Adrenal gland (tissue), 12 donors: ENCODE measurements around the gene HSPA1B. TPM values are rescaled to one million over a fixed set of nuclear protein-coding genes. Genes with fewer than 3 reads are reported as not detected.
"Not testable (repeated sequence)": the region's sequence is repeated elsewhere in the genome, so short reads cannot be mapped to it uniquely, and the experiment has no call there.

Experiments
- DNase-seq, 7 donors: peaks; one replicate each; pipeline ENCODE4 v3.0.0-alpha.2; 2019 to 2020
- H3K27ac ChIP-seq, 5 donors: fragments of 200-600 bp; sonication (generic) in 4 of 5; 1 replicate in 3 of 5; 2 replicates in 2 of 5; pipeline versions ENCODE4 v1.5.1 to v1.8.0; 2016 to 2020; ENCODE audit warnings: mild to moderate bottlenecking in 1 of 5
- H3K27me3 ChIP-seq: fragments of 200-600 bp; 2 replicates; pipeline ENCODE4 v1.8.0; 2021
- H3K36me3 ChIP-seq, 2 donors: fragments of 200-600 bp; replicated peaks in 1 of 2; 1 replicate in 1 of 2; 2 replicates in 1 of 2; pipeline versions ENCODE4 v1.5.1 to v1.8.0; 2018 to 2022
- H3K4me1 ChIP-seq, 2 donors: fragments of 200-600 bp; replicated peaks in 1 of 2; 1 replicate in 1 of 2; 2 replicates in 1 of 2; pipeline versions ENCODE4 v1.5.1 to v1.8.0; 2018 to 2021
- H3K4me3 ChIP-seq, 4 donors: fragments of 200-600 bp; sonication (generic) in 3 of 4; one replicate each; pipeline ENCODE4 v1.5.1; 2016 to 2018
- H3K9me3 ChIP-seq, 3 donors: fragments of 200-600 bp; sonication (generic) in 1 of 3; replicated peaks in 1 of 3; 1 replicate in 2 of 3; 2 replicates in 1 of 3; pipeline versions ENCODE4 v1.5.1 to v1.8.0; 2016 to 2021
- POLR2A ChIP-seq, 2 donors: fragments of 450-650 bp; IDR thresholded peaks; one replicate each; pipeline ENCODE4 v1.6.1; 2017; ENCODE audit warnings: antibody characterized with exemption in 2 of 2, mild to moderate bottlenecking in 2 of 2, moderate library complexity in 1 of 2
- WGBS, 4 donors: extraction: QIAGEN DNeasy Blood & Tissue Kit in 2 of 4; methylation state at CpG; one replicate each; pipeline versions ENCODE4 v1.1.5 to v1.1.7; 2013 to 2017; 5-methylcytosine and 5-hydroxymethylcytosine counted together
- intact Hi-C, 2 donors: fragments of 100-400 bp; cut with DNase I; formaldehyde crosslinking; loops; one replicate each; pipeline versions ENCODE4 v1.14.1 to v1.15.0; 2022 to 2023
- polyA plus RNA-seq, 3 donors: library from polyadenylated mRNA; stranded (reverse); fragments of 200-250 nt in 2 of 3; fragments of 350-450 nt in 1 of 3; fragmentation: Illumina TruSeq in 1 of 3; extraction: RNeasy Lipid Tissue Mini Kit (QIAGEN cat#74804) in 1 of 3; gene quantifications; one replicate each; pipeline ENCODE4 v1.2.3, GENCODE V29; 2013 to 2014
- total RNA-seq, 9 donors: library from RNA; depleted of rRNA in 4 of 9; stranded (reverse); fragments of >200 nt in 4 of 9; fragments of 120-200 nt in 1 of 9; fragmentation: NEBNext Ultra II Directional in 1 of 9; extraction: Animal tissue kit (Norgen Biotek cat#: 25700) in 1 of 9; gene quantifications; one replicate each; pipeline versions ENCODE4 v1.1.0 to v1.2.4, GENCODE V29; 2013 to 2023
- TF ChIP-seq, protein P1 (sequence below), 6 experiments: fragments of 450-650 bp in 4 of 6; fragments of 200-600 bp in 2 of 6; sonication (generic) in 1 of 6; IDR thresholded peaks; 1 replicate in 5 of 6; 2 replicates in 1 of 6; pipeline versions ENCODE4 v1.5.1 to v1.8.0; 2016 to 2021; ENCODE audit warnings: antibody characterized with exemption in 6 of 6, mild to moderate bottlenecking in 2 of 6, moderate library complexity in 1 of 6
- donor health status: healthy with polysubstance abuse.
- donor health status: Bipolar disorder and iron deficiency.
- donor health status: DM: yes; HTN: yes; CAD: no.
- donor health status: DM: no; HTN: no; CAD: no.
- donor health status: DM: no; HTN: no; CAD: no.
- donor health status: DM: yes; HTN: yes; CAD: no.

Gene HSPA1B
- total and polyA plus RNA-seq, 12 donors: 29.0 to 424 (median 212) TPM

DNA sequence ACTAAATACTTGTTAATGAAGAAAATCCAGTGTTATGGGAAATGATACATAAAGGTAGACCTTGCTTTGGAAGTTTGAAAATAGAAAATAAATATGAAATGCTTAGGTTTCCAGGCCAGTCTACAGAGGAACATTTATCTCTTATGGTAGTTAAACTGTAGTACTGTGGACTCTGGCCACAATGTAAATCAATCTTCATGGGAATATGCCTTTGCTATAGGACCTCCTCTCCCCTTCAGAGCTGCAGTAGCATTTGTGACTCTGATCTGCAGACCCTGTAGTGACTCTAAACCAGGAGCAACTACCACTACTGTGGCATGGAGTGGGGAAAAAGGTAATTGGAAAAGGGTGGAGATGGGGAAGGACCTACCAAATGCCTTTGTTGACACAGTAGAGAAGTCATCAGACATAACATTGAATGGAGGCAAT, 7.7 kb upstream of the HSPA1B start:
- Histone ChIP-seq H3K36me3 (no peaks in the 10 kb centered on the region), H3K27ac (peak overlapping the region; percentile 18 to 100 (median 77)), H3K27me3 (no peaks in the 10 kb centered on the region), H3K4me3 (no peak overlapping the region), H3K4me1 (peaks cover 24 to 54% of the 10 kb centered on the region in 2 donors), H3K9me3 (no peaks in the 10 kb centered on the region)
- DNase-seq: no peak
- TF ChIP-seq POLR2A (IDR thresholded peaks at IDR 0.05): no peak
- TF ChIP-seq, protein P1, sequence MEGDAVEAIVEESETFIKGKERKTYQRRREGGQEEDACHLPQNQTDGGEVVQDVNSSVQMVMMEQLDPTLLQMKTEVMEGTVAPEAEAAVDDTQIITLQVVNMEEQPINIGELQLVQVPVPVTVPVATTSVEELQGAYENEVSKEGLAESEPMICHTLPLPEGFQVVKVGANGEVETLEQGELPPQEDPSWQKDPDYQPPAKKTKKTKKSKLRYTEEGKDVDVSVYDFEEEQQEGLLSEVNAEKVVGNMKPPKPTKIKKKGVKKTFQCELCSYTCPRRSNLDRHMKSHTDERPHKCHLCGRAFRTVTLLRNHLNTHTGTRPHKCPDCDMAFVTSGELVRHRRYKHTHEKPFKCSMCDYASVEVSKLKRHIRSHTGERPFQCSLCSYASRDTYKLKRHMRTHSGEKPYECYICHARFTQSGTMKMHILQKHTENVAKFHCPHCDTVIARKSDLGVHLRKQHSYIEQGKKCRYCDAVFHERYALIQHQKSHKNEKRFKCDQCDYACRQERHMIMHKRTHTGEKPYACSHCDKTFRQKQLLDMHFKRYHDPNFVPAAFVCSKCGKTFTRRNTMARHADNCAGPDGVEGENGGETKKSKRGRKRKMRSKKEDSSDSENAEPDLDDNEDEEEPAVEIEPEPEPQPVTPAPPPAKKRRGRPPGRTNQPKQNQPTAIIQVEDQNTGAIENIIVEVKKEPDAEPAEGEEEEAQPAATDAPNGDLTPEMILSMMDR (IDR thresholded peaks at IDR 0.05): no peak
- intact Hi-C loops: no loop called here

DNA sequence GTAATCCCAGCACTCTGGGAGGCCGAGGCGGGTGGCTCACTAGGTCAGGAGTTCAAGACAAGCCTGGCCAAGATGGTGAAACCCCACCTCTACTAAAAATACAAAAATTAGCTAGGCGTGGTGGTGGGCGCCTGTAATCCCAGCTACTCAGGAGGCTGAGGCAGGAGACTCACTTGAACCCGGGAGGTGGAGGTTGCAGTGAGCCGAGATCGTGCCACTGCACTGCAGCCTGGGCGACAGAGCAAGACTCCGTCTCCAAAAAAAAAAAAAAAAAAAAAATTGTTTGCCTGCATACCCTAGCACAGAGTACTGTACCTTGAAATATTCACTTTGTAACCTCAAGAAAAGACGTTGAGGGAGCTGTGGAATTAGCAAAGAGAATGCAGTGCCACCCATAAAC, 7.1 kb upstream of the HSPA1B start:
- H3K36me3 ChIP-seq, H3K9me3 ChIP-seq, H3K27me3 ChIP-seq, DNase-seq, H3K4me3 ChIP-seq, intact Hi-C loops: not testable (repeated sequence)
- WGBS, 4 donors: 89 to 95% (median 92%) methylated on average over 9 to 10 of the region's 10 CpGs
- peaks cover 24 to 54% of the 10 kb centered on the region in 2 donors for H3K4me1 ChIP-seq
- peak overlapping the region in 3 of 5 donors; percentile 77 to 100 (median 82) for H3K27ac ChIP-seq

DNA sequence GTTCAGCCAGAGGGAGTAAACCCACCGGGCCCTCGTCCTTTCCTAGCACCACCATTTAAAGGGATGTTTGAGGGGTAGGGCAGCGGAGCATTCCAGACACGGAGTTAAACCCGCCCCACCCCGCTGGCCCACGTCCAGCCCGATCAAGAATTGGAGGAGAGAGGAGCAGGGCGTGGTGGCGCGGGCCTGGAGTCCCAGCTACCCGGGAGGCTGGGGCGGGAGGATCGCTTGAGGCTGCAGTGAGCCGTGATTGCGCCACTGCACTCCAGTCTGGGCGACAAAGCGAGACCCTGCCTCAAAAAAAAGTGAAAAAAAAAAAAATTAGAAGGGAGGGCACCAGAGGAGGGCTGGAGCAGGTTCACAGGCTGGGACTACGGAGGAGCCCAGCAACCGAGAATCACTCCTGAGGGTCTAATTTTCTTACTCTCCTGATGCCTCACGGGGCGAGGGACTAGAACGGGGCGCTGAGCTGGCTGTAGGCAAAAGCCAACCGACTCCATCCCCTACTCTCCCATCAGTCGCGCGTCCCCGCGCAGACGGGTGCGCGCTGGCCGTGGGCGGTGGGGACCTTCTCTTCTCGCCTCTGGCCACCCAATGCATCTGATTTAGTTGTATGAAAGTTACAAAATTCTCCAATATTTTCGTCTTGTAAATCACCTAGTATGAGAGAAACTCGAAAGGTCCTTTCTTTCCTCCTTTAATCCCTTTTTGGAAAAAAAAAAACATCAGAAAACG, 6.1 kb upstream of the HSPA1B start:
- H3K36me3 ChIP-seq: no peaks in the 10 kb centered on the region
- no peaks in the 10 kb centered on the region for H3K9me3 ChIP-seq
- WGBS, 4 donors: 1 to 4% (median 3%) methylated on average over 33 to 39 of the region's 39 CpGs
- intact Hi-C loops: no loop called here
- peaks cover 27 to 61% of the 10 kb centered on the region in 2 donors for H3K4me1 ChIP-seq
- peak overlapping the region in 3 of 4 donors; percentile 22 to 55 (median 50) for H3K4me3 ChIP-seq
- DNase-seq: peak; percentile 64 to 88 (median 78)
- TF ChIP-seq, protein P1 (IDR thresholded peaks at IDR 0.05): no peak
- no peak for TF ChIP-seq POLR2A (IDR thresholded peaks at IDR 0.05)
- H3K27me3 ChIP-seq: no peaks in the 10 kb centered on the region
- H3K27ac ChIP-seq: peak overlapping the region; percentile 89 to 100 (median 97)

DNA sequence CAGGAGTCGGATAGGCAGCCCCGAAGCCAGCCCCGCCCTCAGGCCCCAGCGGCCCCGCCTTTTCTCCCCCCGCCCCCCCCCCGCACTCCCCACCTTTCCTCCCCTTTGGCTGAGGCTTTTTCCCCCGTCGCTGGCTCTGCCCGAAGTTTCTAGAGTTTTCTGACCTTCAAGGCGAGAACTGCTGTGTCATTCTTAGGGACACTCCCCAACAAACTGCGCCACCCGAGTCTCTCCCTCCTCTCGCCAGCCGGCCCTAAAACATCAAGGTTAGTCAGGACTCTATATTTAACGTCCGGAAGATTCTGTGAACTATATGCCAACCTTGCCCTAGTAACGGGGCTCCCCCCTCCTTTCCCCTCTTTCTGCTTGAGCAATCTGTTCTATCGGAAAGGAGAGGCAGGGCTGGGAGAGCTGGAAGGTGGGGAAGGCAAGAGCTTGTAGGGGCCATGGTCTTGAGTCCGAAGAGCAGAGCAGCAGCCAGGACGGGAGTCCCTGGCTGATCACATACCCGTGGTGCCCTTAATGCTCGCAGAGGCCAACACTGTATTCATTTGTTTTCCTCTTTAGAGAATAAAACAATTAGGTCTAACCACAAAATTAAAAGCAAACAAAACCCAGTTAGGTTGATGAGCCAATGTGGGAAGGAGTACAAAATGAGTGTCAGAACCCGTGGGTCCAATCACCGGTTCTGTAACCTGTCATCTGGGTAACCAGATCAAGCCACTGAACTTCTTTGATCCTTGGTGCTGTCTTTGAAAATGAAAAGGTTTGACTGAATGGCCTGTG, 5.3 kb upstream of the HSPA1B start:
- WGBS, 4 donors: 1 to 3% (median 2%) methylated on average over 19 to 24 of the region's 25 CpGs
- no peaks in the 10 kb centered on the region for H3K36me3 ChIP-seq
- no peaks in the 10 kb centered on the region for H3K9me3 ChIP-seq
- peak overlapping the region; percentile 89 to 100 (median 97) for H3K27ac ChIP-seq
- peaks cover 29 to 66% of the 10 kb centered on the region in 2 donors for H3K4me1 ChIP-seq
- TF ChIP-seq, protein P1 (IDR thresholded peaks at IDR 0.05): no peak
- peak; percentile 30 to 82 for TF ChIP-seq POLR2A (IDR thresholded peaks at IDR 0.05)
- H3K4me3 ChIP-seq: peak overlapping the region in 2 of 4 donors; percentile 50 to 55
- H3K27me3 ChIP-seq: no peaks in the 10 kb centered on the region
- intact Hi-C loops: no loop called here
- peak; percentile 91 to 97 (median 94) for DNase-seq

DNA sequence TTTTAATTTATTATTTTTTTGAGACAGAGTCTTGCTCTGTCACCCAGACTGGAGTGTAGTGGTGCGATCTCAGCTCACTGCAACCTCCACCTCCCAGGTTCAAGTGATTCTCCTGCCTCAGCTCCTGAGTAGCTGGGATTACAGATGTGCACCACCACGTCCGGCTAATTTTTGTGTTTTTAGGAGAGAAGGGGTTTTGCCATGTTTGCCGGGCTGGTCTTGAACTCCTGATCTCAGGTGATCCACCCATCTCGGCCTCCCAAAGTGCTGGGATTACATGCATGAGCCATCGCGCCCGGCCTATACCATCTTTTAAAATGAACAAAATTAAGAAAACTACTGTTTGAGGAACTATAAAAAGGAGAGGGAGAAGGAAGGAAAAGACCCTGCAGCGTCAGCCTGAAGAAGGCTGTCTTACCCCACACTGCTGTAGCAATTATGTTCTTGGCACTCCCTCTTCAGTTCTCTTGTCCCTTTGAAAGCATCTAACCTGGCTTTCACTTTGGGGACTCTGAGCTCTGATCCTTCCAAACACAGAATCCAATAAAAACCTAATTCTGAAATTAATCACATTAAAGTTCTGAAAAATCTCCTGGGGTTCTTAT, 3.8 kb upstream of the HSPA1B start:
- H3K27me3 ChIP-seq, H3K4me3 ChIP-seq, H3K9me3 ChIP-seq, DNase-seq, intact Hi-C loops, H3K36me3 ChIP-seq: not testable (repeated sequence)
- peak overlapping the region; percentile 58 to 100 (median 97) for H3K27ac ChIP-seq
- WGBS, 4 donors: 82 to 89% (median 88%) methylated on average over 9 of the region's 9 CpGs
- peaks cover 25 to 53% of the 10 kb centered on the region in 2 donors for H3K4me1 ChIP-seq
